GM18858 (cell line): ENCODE data around the gene CIB4.

ENCODE experiments used
- ATAC-seq: cut with Tn5 transposase; IDR thresholded peaks from one replicate; pipeline ENCODE4 v1.9.1; 2021; ENCODE audit not compliant: unreplicated experiment

CIB4 gene

DNA sequence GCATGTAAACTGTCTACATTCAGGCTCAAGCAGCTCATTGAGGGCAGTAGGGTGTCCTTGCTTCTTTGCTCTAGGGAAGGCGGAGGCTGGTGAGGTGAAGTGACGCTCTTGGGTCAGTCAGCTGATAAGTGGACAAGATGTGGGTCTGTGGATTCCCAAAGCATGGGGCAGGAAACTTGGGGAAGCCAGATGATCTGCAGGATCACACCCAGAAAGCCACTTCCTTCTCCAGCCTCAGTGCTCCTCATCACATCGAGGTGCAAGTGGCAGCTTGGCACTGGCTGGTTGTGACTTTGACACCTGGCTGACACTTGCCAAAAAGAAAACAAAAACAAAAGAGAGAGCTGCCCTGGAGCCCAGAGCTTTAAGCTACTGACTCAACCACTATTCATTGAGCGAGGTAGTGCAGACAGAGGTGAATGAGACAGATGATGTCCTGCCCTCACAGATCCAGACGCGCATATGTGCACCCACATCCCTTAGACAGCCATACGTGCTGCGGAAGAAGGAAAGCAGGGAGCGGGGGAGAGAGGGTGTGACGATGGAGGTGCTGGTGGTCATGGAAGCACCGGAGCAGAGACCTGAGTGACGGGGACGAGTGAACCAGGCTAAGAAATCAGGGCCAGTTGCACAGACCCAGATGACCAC, 3.1 kb upstream of the CIB4 start:
- no peak for ATAC-seq

DNA sequence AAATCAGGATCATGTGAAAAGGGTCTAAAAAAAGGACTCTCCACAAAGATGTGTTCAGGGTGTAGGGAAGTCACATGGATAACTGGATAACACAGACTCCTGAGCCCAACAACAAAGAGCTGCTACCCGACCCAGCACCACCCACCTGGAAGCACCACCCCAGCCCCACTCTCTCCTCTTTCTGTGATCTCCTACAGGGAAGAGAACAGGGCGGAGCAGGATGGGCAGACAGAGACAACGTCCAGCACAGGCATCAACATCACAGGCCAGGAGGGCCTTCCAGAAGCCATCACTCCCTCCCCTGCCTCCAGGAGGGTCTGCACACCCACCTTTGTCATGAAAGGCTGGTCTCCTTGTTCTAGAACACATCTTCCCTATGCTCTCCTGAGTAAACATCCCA, 1.3 kb upstream of the CIB4 start:
- no peak for ATAC-seq

DNA sequence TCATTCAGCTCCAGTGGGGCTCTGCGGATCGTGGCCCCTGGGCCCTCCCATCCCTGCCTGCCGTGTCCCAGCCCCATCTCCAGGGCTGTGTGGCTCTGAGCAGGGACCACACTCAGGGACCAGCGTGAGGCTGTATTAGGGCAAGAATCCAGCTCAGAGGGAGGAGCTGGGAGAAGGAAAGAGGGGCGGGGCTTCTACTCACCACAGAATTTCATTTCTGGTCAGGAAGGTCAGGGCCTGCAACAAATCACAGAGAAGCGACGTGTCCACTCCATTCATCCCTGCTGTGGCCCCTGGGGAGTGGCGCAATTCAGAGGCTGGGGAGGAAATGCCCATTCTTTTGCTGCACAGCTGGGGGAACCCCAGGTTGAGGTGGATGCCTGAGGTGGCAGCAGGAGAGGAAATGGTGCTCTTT, 828 bp downstream of the CIB4 start:
- no peak for ATAC-seq

DNA sequence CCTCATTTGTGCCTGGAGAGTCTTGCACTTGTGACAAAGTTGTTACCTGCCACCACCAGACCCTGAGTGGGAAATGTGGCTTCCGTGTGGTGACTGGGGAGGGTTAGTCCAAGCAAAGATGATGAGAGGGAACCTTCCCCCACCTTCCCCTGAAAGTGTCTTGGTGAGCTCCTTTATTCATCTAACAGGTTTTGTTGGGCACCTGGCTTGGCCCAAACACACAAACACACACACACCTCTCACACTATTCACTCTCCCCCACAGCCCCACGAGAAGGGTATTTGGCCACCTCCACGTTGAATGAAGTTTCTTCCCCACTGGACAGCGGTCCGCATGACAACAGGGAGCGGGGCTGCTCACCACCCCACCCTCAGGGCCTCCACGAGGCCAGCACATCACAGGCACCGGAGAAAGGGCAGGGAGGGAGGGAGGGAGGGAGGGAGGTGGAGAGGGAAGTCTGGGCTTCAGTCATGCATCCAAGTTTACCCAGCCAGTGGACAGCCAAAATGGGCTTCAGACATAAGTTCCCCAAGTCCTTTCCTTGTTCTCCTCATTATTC, 1.4 kb downstream of the CIB4 start:
- ATAC-seq, result no peak

DNA sequence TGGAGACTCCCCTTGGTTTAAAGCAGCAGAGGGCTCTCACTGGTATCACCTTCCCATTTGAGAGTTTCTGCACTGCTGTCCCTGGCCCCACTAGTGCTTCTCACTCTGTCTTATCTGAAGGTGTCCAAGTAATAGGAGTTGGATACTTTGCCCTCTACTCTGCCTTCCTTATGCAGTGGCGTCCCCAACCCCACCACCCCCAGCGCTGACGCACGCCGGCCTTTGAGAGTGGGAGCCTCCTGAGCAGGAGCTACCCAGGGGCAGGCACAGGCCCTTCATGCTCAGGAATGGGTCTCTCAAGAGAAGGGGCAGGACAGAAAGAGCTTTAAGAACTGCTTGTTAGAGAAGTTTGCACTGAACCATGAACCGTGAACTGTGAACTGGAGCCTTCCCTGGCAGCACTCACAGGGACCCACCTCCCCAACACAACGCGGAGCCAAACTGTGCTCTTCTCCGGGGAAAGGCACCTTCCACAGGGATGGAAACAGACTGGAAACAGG, 3.3 kb downstream of the CIB4 start:
- no peak for ATAC-seq

DNA sequence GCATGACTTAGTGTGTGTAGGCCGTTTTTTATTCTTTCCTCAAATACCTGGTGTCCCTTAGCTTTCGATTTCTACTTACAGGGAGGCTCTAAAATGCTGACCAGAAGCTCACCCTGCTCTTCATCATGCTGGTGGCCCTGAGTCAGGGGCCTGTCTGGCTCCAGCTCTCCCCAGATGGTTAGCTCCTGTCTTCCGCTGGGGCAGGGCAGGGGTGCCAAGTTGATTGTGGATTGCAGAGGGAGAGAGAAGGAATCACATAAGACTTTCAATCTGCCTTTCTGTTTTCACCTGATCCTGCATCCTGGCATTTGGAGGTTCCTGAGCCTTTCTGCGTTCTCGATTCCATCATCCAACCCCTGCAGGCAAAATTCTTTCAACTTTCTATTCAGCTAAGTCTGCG, 4.2 kb downstream of the CIB4 start:
- ATAC-seq, result no peak

DNA sequence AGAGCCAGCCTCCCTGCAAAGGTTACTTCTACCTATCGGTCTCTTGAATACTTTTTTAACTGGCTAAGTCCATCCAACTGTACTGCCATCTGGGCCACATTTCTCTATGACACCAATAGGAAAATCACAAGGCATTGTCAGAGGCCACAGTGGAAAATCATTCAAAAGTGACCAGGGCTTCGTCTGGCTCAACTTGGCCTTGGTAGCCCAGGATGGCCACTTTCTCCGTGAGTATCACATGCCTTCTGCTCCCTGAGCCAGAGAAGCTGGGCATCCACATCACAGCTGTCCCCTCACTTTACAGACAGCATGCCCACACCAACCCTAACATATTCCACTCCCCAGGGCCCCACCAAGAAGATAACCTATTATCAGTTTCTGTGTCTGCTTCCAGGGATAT, 5.8 kb downstream of the CIB4 start:
- ATAC-seq, result no peak

DNA sequence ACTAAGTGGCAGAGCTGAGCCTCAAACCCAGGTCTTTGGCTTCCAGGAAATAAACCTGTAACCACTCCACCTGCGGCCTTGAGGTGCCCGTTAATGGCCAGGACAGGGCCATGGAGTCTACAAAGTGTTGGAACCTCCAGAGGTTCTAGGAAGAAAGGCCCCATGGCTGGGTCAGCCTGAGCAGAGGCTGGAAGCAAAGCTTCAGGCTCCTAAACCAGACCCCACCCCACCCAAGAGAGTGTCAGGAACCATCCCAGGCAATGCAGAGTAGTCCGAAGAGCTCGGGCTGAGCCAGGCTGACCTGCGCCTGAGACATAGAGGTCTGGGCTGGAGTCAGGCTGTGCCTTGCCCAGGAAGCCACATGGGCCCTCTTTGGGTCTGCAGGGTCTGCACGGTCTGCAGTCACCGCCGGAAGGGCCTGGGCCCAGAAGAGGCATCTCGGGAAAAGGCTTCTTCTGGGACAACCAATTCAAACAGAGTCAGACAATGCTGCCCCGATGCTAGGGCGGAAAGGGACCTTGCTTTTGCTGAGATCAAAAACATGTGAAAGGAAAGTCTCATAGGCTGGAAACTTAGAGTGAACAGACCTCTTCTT, 6.4 kb downstream of the CIB4 start:
- ATAC-seq, result no peak

DNA sequence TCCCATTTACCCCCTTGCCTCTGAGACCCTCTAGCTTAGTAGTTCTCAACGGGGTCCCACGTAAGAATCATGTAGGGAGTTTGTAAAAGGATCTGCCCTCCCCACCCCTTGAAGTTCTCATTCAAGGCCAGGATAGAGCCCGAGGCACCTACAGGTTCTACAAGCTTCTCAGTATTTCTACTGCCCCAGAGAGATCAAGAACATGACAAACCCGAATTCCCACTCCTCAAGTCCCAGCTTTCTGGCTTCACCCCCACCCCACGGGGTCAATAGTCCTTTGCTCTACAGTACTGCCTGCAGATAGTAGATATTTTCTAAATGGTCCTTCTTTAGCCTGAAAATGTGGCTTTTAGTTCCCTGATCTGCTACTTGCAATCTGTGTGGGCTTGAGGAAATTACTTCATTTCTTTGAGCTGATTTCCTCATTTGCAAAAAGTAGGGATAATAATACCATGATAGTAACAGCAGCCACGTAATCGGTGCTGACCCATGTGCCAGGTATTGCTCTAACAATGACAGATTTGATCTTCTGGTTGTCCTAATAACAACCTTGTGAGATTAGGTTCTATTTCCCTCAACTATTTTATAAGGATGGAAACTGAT, 7.1 kb downstream of the CIB4 start:
- no peak for ATAC-seq

DNA sequence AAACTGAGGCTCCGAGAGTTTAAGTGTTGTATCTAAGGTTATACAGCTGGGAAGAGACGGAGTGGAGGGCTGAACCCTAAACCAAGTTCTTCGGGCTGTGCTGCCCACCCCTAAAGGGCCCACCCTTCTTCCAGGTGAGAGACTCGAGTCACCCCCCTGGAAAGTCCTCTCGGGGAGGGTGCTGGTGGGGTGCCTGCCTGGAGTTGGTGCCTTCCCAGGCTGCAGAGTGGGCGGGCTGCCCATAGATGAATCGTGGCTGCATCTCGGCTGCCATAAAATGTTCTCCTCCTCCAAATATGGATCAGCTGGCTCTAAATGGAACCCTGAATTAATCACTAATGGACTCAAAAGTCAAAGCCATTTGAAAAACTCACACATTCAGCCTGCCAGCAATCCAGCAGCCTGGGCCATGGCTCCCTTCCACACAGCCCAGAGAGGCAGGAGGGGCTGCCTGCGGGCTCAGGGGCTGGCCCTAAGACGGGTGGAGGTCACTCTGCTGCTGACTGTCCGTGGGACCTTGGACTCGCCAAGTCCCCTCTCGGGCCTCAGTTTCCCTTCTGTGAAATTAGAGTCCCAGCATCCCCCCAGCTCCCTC, 7.7 kb downstream of the CIB4 start:
- ATAC-seq, result no peak

DNA sequence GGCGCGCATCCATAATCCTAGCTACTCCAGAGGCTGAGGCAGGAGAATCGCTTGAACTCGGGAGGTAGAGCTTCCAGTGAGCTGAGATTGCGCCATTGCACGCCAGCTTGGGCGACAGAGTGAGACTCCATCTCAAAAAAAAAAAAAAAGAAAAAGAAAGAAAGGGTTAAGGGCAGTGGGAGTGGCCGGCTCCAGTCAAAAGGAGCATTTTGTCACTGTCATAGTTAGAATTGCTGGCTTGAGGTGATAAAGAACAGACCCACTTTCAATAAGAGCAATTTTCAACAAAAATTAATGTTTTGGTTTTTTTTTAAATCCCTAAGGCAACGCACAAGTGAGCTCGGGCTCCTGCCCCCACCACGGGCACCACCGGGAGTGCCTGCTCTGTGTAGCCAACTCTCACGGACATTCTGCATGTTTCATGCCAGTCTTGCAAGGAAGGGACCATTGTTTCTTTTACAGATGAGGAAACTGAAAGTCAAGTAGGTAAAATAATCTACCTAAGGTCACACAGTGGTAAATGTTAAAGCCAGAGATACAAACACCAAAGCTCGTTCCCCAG, 8.5 kb downstream of the CIB4 start:
- ATAC-seq, result no peak

DNA sequence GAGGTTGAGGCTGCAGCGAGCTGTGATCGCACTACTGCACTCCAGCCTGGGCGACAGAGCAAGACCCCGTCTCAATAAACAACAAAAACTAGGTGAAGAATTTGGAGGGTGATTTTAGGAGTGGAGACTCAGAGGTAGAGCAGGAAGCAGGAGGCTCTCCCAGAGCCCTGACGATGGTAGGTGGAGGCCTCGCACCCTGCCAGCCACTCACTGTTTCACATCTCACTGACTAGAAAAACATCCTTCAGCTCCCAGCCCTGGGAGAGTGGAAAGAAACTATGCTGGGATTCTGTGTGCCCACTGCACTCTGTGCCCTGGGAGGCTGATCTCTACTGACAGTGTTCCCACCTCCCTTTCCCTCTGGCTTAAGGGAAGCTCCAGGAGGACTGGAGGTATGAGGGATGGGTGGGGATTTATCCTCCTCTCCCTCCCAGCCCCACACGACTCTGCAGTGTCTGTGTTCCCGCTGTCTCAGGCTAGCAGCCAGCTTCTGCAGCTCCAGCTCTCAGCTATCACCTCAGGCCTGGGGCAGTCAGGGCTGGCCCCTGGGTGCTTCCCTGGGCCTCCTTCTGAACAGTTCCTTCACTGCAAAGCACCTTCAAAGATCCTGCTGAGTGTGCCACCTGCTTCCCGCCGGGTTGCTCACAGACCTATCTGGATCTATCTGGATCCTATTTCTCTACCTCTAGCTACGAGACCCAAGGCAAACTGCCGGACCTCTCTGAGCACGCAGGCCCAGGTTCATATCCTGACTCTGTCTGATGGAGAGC, 9.6 kb downstream of the CIB4 start:
- no peak for ATAC-seq

DNA sequence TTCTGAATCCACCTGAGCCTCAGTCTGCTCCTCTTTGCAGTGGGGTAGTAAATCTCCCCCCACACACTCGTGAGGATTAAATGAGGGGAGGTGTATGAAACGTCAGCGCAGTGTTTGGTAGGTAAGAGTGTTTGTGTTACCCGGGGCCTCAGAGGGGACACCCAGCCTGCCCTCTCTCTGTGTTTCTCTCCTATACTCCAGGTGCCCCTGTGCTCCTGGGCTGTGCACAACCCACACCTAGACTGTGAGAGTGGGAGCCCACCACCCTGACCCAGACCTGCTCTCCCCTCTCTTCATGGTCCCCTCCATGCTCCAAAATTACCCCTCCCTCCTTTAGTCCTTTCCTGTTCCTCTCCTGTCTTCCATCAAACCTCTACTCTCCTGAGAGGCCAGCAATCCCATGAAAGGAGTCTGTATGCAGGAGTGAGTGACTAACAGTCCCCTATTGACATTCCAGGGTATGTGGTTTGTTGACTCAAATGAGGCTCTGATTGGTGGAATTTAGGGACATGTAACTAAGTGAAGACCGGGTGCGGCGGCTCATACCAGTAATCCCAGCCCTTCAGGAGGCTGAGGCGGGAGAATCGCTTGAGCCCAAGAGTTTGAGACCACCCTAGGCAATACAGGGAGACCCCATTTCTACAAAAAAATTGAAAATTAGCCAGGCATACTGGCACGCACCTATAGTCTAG, 10.4 kb downstream of the CIB4 start:
- no peak for ATAC-seq

DNA sequence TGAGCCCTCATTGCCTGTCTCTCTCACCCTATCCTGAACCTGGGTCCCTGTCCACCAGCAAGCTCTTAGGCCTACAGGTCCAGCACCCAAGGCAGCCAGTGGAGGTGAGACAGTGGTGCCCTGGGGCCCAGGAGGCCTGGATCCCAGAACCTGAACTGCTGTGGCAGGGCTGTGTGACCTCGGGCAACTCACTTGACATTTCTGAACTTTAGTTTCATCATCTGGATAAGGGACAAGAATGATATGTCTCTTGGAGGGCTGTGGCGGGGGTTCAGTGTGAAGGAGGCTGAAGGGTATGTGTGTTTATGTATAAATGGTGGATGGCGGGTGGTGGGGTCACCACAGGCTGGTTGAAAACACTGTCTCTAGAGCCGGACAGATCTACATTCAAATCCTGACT, 10.9 kb downstream of the CIB4 start:
- ATAC-seq, result no peak

DNA sequence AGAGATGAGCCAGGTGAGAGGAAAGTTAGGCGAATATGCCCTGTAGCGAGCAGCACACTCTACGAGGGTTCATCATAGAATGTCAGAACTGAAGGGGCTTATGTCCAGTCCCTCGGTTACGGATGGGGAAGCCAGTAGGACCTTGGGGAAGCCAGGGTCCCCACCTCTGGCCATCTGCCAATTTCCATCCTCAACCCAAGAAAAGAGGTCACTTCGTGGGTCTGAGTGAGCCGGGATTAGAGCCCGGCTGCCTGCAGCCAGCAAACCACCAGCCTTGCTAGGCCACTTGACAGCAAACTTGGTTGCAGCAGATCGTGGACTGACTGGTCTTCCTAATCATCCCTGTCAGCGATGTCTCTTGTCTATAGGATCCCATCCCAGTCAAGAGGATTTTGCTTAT, 11.4 kb downstream of the CIB4 start:
- ATAC-seq, result no peak

DNA sequence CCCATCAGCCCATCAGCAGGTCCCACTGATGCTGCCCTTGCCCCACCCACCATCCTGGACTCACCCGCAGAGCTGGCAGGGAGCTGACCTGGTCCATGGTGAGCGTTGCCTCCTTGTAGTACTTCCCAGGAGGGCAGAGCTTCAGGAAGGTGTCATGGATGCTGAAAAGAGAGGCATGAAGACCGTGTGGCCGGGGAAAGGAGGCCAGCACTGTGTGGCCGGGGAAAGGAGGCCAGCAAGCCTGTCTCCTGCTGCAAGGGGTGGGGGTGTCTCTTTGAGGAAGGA, 11.9 kb downstream of the CIB4 start:
- ATAC-seq, result no peak

DNA sequence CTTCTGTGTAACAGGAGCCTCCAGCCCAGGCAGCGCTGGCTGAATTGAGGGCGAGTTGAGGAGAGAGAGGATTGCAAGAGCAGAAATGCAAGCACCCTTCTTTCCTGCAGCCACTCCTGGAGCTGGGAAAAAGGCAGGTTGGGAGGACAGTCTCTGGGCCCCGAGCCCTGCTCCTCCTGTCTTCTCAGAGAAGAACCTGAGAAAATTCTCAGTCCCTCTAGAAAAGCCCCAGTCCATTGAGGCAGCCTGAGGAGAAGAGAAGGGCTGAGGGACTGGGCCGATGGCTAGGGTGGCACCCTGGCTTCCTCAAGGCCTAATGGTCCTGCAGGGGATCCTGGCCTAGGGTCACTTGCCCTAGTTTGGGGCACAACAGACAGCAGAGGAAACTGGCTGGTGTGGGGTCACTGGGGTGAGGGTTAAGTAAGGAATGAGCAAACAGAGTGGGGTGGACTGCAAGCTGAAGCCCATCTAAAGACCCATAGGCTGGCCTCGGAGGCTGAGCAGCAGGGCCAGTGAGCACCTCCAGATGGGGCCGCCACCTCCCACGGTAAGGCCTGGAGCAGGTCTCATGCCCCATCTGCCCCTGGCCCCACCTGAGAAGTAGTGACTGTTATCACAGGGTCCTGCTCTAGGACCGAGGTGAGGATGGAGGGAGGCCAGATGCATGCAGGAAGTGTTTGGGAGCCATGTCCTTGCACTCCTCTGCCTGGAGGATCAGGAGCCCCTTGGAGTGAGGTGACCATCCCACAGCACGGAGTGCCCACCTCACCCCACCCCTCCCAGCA, 12.4 kb downstream of the CIB4 start:
- no peak for ATAC-seq

DNA sequence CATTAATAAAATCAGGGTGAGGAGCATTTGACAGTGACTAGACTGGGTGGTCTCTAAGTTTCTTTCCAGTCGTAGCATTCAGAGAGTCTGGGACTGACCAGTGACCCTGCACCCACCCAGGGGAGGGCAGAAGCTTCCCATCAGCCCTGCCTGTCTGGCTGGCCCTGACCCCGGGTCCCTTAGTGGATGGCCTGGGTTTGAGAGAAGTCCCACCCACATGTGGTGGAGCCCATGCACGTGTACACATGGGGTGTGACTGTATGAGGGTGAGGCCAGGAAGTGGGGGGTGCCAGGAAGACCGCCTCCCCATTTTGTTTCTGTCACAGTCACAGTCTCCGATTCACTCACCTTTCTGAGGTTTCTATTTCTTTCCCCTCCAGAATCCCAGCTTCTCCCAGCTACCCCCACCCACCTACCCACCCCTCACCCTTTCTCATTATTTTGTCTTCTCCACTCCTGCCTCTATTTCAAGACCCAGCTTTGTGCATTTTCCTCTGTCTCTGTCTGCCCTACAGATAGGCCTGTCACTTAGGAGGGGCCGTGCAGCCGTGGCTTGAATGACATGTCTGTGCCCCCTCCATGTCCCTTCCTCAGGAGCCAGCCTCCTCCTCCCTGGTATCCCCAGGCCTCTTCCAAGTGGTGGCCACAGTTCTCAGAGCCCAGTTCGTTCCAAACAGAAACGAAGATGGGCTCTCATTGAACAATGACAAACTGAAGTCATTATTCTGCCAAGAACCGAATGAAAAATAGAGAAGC, 13.6 kb downstream of the CIB4 start:
- ATAC-seq, result no peak

DNA sequence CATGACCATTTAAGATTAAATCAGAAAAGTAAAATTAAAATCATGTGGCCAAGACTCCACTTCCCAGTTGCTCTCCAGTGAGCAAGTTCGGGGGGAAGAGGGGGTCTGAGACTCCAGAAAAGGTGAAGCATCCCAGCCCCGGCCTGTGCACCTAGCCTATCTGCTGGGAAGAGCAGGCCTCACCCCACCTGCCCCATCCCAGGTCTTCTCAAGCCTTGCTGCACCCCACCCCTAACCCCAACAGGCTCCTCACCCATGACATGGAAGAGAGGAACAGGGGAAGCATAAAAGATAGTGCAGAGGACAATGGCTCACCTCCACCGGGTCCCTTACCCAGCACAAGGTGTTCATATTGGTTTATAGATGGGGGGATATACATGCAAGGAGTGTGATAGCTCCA, 14.6 kb downstream of the CIB4 start:
- ATAC-seq, result no peak
